ENCODE results near the gene GRIK4.
"Not testable (repeated sequence)": the region's sequence is repeated elsewhere in the genome, so short reads cannot be mapped to it uniquely, and the experiment has no call there.

Gene GRIK4

GRCh38 chr11:120499859-120500258 lies 11.7 kb upstream of the GRIK4 start:
- Histone ChIP-seq H3K4me3 (ENCODE audit: insufficient read length, low read depth) (no peak overlapping the region), H3K27me3 (ENCODE audit: insufficient read depth, insufficient read length) (no peaks in the 10 kb centered on the region), H3K4me1 (ENCODE audit: insufficient read depth, insufficient read length) (no peaks in the 10 kb centered on the region), H3K36me3 (ENCODE audit: insufficient read depth, insufficient read length, low read length) (no peaks in the 10 kb centered on the region), H3K9ac (ENCODE audit: insufficient read length, low read depth) (no peak overlapping the region), H3K9me3 (ENCODE audit: insufficient read depth, low read length) (no peaks in the 10 kb centered on the region)
- no peak for DNase-seq (ENCODE audit: low read depth, low spot score)
- TF ChIP-seq YY1 (IDR thresholded peaks at IDR 0.05; ENCODE audit: insufficient read depth, insufficient read length) (no peak), ZNF274 (IDR thresholded peaks at IDR 0.05; ENCODE audit: low read depth, low read length) (no peak), SUZ12 (IDR thresholded peaks at IDR 0.05; ENCODE audit: extremely low read depth, insufficient read depth, insufficient read length) (no peak)

- DNase-seq (ENCODE audit: low read depth, low spot score), result no peak
- no peaks in the 10 kb centered on the region for H3K36me3 ChIP-seq (ENCODE audit: insufficient read depth, insufficient read length, low read length)
- H3K9me3 ChIP-seq (ENCODE audit: insufficient read depth, low read length), result no peaks in the 10 kb centered on the region
- H3K4me1 ChIP-seq (ENCODE audit: insufficient read depth, insufficient read length), result no peaks in the 10 kb centered on the region
- H3K9ac ChIP-seq (ENCODE audit: insufficient read length, low read depth), result no peak overlapping the region
- TF ChIP-seq SUZ12 (IDR thresholded peaks at IDR 0.05; ENCODE audit: extremely low read depth, insufficient read depth, insufficient read length), result no peak
- no peak for TF ChIP-seq YY1 (IDR thresholded peaks at IDR 0.05; ENCODE audit: insufficient read depth, insufficient read length)
- TF ChIP-seq ZNF274 (IDR thresholded peaks at IDR 0.05; ENCODE audit: low read depth, low read length), result no peak
- H3K27me3 ChIP-seq (ENCODE audit: insufficient read depth, insufficient read length), result no peaks in the 10 kb centered on the region
- no peak overlapping the region for H3K4me3 ChIP-seq (ENCODE audit: insufficient read length, low read depth)
Measured at GRCh38 chr11:120500414-120501071, 11.0 kb upstream of the GRIK4 start.

- no peaks in the 10 kb centered on the region for H3K36me3 ChIP-seq (ENCODE audit: insufficient read depth, insufficient read length, low read length)
- H3K27me3 ChIP-seq (ENCODE audit: insufficient read depth, insufficient read length), result no peaks in the 10 kb centered on the region
- TF ChIP-seq YY1 (IDR thresholded peaks at IDR 0.05; ENCODE audit: insufficient read depth, insufficient read length), result no peak
- no peaks in the 10 kb centered on the region for H3K4me1 ChIP-seq (ENCODE audit: insufficient read depth, insufficient read length)
- no peak overlapping the region for H3K9ac ChIP-seq (ENCODE audit: insufficient read length, low read depth)
- no peak overlapping the region for H3K4me3 ChIP-seq (ENCODE audit: insufficient read length, low read depth)
- DNase-seq (ENCODE audit: low read depth, low spot score), result no peak
- H3K9me3 ChIP-seq (ENCODE audit: insufficient read depth, low read length), result no peaks in the 10 kb centered on the region
Measured at GRCh38 chr11:120501440-120501839, 10.1 kb upstream of the GRIK4 start.

- H3K36me3 ChIP-seq (ENCODE audit: insufficient read depth, insufficient read length, low read length), result no peaks in the 10 kb centered on the region
- no peak for TF ChIP-seq ZNF274 (IDR thresholded peaks at IDR 0.05; ENCODE audit: low read depth, low read length)
- TF ChIP-seq SUZ12 (IDR thresholded peaks at IDR 0.05; ENCODE audit: extremely low read depth, insufficient read depth, insufficient read length), result no peak
- TF ChIP-seq YY1 (IDR thresholded peaks at IDR 0.05; ENCODE audit: insufficient read depth, insufficient read length), result no peak
- no peak for DNase-seq (ENCODE audit: low read depth, low spot score)
- H3K9me3 ChIP-seq (ENCODE audit: insufficient read depth, low read length), result no peaks in the 10 kb centered on the region
- no peak overlapping the region for H3K4me3 ChIP-seq (ENCODE audit: insufficient read length, low read depth)
- no peaks in the 10 kb centered on the region for H3K27me3 ChIP-seq (ENCODE audit: insufficient read depth, insufficient read length)
- H3K9ac ChIP-seq (ENCODE audit: insufficient read length, low read depth), result no peak overlapping the region
- H3K4me1 ChIP-seq (ENCODE audit: insufficient read depth, insufficient read length), result no peaks in the 10 kb centered on the region
Measured at GRCh38 chr11:120501976-120502755, 9.4 kb upstream of the GRIK4 start.

- not testable (repeated sequence) for H3K4me1 ChIP-seq (ENCODE audit: insufficient read depth, insufficient read length); H3K9me3 ChIP-seq (ENCODE audit: insufficient read depth, low read length); H3K4me3 ChIP-seq (ENCODE audit: insufficient read length, low read depth); DNase-seq (ENCODE audit: low read depth, low spot score); H3K9ac ChIP-seq (ENCODE audit: insufficient read length, low read depth); H3K36me3 ChIP-seq (ENCODE audit: insufficient read depth, insufficient read length, low read length); H3K27me3 ChIP-seq (ENCODE audit: insufficient read depth, insufficient read length)
Measured at GRCh38 chr11:120503529-120503928, 8.0 kb upstream of the GRIK4 start.

GRCh38 chr11:120505801-120506425 lies 5.6 kb upstream of the GRIK4 start:
- no peak for TF ChIP-seq SUZ12 (IDR thresholded peaks at IDR 0.05; ENCODE audit: extremely low read depth, insufficient read depth, insufficient read length)
- no peak for TF ChIP-seq YY1 (IDR thresholded peaks at IDR 0.05; ENCODE audit: insufficient read depth, insufficient read length)
- no peak for TF ChIP-seq ZNF274 (IDR thresholded peaks at IDR 0.05; ENCODE audit: low read depth, low read length)
- Histone ChIP-seq H3K27me3 (ENCODE audit: insufficient read depth, insufficient read length) (peaks cover 19% of the 10 kb centered on the region), H3K9me3 (ENCODE audit: insufficient read depth, low read length) (no peaks in the 10 kb centered on the region), H3K4me1 (ENCODE audit: insufficient read depth, insufficient read length) (no peaks in the 10 kb centered on the region), H3K9ac (ENCODE audit: insufficient read length, low read depth) (no peak overlapping the region), H3K36me3 (ENCODE audit: insufficient read depth, insufficient read length, low read length) (no peaks in the 10 kb centered on the region), H3K4me3 (ENCODE audit: insufficient read length, low read depth) (no peak overlapping the region)
- no peak for DNase-seq (ENCODE audit: low read depth, low spot score)

- Histone ChIP-seq H3K27me3 (ENCODE audit: insufficient read depth, insufficient read length) (peaks cover 41% of the 10 kb centered on the region), H3K9ac (ENCODE audit: insufficient read length, low read depth) (no peak overlapping the region), H3K36me3 (ENCODE audit: insufficient read depth, insufficient read length, low read length) (no peaks in the 10 kb centered on the region), H3K4me1 (ENCODE audit: insufficient read depth, insufficient read length) (no peaks in the 10 kb centered on the region), H3K4me3 (ENCODE audit: insufficient read length, low read depth) (no peak overlapping the region), H3K9me3 (ENCODE audit: insufficient read depth, low read length) (no peaks in the 10 kb centered on the region)
- TF ChIP-seq YY1 (IDR thresholded peaks at IDR 0.05; ENCODE audit: insufficient read depth, insufficient read length), result no peak
- no peak for TF ChIP-seq SUZ12 (IDR thresholded peaks at IDR 0.05; ENCODE audit: extremely low read depth, insufficient read depth, insufficient read length)
- no peak for TF ChIP-seq ZNF274 (IDR thresholded peaks at IDR 0.05; ENCODE audit: low read depth, low read length)
- no peak for DNase-seq (ENCODE audit: low read depth, low spot score)
Measured at GRCh38 chr11:120509346-120510053, 2.0 kb upstream of the GRIK4 start.

Data from NT2/D1 (cell line).